Astrocyte of the spinal cord (primary cell): ENCODE data around the gene ULK4.

ENCODE experiments used
- DNase-seq: peaks from one replicate; pipeline ENCODE4 v3.0.0; 2011; ENCODE audit warnings: low read depth, low spot score
- H3K4me3 ChIP-seq: 2 replicates; pipeline ENCODE4 v1.5.1; 2011; ENCODE audit warnings: low read depth, mild to moderate bottlenecking, low read length, moderate library complexity
- in situ Hi-C: cut with HindIII; loops from 2 replicates; pipeline ENCODE4 v1.10.0; 2017; ENCODE audit warnings: low sequenced_read_pairs
- TF ChIP-seq, protein P1 (sequence below): IDR thresholded peaks from 2 replicates; pipeline ENCODE4 v1.5.1; 2012; ENCODE audit warnings: low read depth, mild to moderate bottlenecking, low read length, inconsistent platforms

ULK4 gene

DNA sequence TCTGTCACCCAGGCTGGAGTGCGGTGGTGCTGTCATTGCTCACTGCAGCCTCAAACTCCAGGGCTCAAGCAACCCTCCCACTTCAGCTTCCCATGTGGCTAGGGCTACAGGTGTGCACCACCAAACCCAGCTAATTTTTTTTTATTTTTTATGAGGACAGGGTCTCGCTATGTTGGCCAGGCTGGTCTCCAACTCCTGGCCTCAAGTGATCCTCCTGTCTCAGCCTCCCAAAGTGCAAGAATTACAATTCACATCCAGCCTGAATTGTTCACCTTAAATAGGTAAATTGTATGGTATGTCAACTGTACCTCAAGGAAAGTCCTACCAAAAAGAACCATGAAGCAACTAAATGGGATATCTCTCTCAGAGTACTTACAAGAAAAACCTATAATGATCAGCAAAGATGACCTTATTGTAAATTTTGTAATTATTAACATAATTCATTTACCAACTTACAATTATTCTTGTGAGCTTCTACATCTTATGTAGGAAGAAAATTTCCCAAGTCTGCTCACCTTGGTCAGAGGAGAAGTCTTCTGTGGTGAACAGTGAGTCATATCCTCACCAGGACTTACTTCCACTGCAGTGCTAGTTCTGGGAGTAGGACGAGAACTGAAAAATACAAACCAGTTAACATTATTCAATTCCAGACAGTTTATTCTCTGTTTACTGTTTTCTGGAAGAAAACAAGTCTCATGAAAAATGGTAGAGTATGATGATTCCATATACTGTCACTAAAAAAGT, 54.4 kb downstream of the ULK4 start:
- TF ChIP-seq, protein P1, sequence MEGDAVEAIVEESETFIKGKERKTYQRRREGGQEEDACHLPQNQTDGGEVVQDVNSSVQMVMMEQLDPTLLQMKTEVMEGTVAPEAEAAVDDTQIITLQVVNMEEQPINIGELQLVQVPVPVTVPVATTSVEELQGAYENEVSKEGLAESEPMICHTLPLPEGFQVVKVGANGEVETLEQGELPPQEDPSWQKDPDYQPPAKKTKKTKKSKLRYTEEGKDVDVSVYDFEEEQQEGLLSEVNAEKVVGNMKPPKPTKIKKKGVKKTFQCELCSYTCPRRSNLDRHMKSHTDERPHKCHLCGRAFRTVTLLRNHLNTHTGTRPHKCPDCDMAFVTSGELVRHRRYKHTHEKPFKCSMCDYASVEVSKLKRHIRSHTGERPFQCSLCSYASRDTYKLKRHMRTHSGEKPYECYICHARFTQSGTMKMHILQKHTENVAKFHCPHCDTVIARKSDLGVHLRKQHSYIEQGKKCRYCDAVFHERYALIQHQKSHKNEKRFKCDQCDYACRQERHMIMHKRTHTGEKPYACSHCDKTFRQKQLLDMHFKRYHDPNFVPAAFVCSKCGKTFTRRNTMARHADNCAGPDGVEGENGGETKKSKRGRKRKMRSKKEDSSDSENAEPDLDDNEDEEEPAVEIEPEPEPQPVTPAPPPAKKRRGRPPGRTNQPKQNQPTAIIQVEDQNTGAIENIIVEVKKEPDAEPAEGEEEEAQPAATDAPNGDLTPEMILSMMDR = no peak
- H3K4me3 ChIP-seq = no peak overlapping the region
- in situ Hi-C loops = no loop called here
- DNase-seq = peak; percentile 47

DNA sequence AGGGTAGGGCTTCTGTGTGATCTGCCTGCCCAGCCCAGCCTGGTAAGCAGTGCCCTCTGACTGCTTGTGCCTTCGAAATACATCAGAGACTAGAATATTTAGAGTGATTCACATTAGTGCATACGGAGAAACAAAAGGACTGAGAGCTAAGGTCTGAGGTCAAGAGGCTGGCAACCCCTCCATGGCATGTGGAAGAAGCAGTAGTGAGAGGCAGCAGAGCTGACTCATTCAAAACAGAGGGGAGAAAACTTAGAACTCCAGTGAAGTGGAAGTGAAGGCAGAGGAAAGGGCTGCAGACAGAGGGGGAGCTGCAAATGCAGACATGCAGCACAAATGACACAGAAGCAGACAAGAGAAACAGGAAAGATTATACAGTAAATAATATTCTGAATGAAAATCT, 61.6 kb downstream of the ULK4 start:
- DNase-seq = peak; percentile 61
- in situ Hi-C loops = no loop called here
- TF ChIP-seq, protein P1 = no peak
- no peak overlapping the region for H3K4me3 ChIP-seq

DNA sequence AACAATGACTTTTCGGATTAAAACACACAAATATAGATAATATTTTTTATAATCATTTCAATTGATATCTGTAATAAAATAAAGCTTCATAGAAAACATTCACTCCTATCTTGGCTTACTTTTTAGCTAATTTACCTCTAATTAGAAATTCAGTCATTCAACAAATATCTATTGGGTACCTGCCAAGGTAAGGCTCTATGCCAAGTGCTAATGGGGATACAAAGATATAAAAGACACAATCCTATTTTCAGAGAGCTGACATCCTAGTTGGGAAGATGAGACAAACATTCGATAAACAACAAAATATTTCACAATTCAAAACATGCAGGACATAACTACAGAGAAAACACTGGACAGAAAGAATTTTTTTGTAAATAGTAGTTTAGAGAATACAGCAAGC, 63.3 kb downstream of the ULK4 start:
- DNase-seq = no peak
- TF ChIP-seq, protein P1 = no peak
- in situ Hi-C loops = no loop called here
- no peak overlapping the region for H3K4me3 ChIP-seq

DNA sequence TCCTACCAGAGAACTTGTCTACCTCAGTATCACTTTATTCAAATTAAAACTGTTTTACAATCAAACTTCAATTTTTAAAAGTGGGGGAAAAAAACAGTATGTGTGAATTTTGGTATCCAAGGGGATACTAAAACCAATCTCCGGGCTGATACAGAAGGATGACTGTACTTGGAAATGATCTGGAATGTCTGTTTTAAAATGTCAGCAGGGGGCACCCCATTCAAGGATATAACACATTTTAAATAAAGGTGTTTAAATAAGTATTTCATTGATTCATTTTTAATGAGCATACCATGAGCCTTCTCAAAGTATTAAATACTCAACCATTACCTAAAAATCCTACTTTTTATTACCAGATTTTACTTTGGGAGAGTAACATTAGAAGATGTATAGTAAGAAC, 67.9 kb downstream of the ULK4 start:
- TF ChIP-seq, protein P1 = peak; percentile 35
- DNase-seq = peak; percentile 73
- H3K4me3 ChIP-seq = no peak overlapping the region
- in situ Hi-C loops = no loop called here

DNA sequence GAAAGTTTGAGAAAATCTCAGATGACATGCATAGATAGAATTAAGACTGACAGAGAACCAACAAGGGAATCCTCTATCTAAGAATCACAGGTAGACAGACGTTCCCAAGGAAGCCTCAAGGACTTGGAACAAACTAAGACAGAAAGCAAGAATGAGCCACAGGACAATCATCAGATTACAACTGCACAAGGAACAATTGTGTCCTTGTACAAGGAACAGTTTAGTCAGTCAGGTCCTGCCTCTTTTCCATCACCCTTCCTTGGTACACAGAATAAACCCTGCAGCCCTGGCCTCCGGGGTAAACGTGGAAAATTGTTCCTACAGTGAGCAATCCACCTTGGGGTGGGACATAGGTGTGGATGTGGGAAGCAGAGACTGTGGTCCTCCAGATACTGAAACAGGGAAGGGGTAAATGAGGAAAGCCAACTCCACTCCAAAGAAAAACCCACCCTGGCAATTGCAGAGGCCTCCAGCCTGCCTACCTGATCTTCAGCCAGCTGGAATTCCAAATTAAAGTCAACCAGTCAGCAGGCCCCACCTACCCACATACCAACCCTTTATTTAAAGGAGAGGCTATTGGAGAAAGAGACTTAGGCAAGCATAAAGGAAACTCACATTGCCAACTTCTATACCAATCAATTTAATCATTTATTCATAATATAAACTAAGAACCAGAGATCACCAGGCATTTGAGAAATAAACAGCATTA, 73.4 kb downstream of the ULK4 start:
- DNase-seq = no peak
- in situ Hi-C loops = no loop called here
- H3K4me3 ChIP-seq = no peak overlapping the region
- TF ChIP-seq, protein P1 = no peak

DNA sequence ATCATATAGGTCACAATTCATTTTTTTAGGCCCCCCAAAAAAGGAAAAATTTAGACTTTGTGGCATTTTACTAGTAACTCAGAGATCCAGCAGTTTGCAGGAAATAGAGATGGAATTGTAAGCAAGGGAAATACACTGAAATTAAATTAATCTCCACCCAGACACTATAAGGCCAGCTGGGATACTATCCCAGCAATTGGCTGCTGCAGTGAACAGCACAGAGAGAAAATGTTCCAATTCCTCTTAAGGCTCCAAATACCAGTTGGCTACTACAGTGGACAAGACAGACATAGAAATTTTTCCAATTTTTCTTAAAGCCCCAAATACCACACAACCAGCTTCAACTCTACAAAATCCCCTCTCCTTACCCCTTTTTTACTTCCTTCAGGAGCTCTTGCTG, 78.9 kb downstream of the ULK4 start:
- TF ChIP-seq, protein P1 = no peak
- in situ Hi-C loops = no loop called here
- H3K4me3 ChIP-seq = no peak overlapping the region
- no peak for DNase-seq
